GM23248 (cell line): ENCODE measurements around the gene MTHFR. TPM values are rescaled to one million over a fixed set of nuclear protein-coding genes. Genes with fewer than 3 reads are reported as not detected.

Experiments used
- DNase-seq: peaks from one replicate; pipeline ENCODE4 v3.0.0-alpha.2; 2015
- H2AFZ ChIP-seq: fragments of 200-600 bp; sonication (generic); 2 replicates; pipeline ENCODE4 v1.6.1; 2016; ENCODE audit warnings: antibody characterized with exemption
- H3F3A ChIP-seq: fragments of 200-600 bp; sonication (generic); 2 replicates; pipeline ENCODE4 v1.6.1; 2016; ENCODE audit warnings: mild to moderate bottlenecking, antibody characterized with exemption, mixed run types; ENCODE audit not compliant: insufficient read depth
- H3K27ac ChIP-seq: fragments of 200-600 bp; sonication (generic); 2 replicates; pipeline ENCODE4 v1.5.1; 2016; ENCODE audit warnings: mild to moderate bottlenecking
- H3K27me3 ChIP-seq: fragments of 200-600 bp; sonication (generic); replicated peaks from 2 replicates; pipeline ENCODE4 v1.6.1; 2016; ENCODE audit warnings: mild to moderate bottlenecking; ENCODE audit not compliant: insufficient read depth
- H3K36me3 ChIP-seq: fragments of 200-600 bp; sonication (generic); 2 replicates; pipeline ENCODE4 v1.6.1; 2016; ENCODE audit warnings: low read depth, mild to moderate bottlenecking
- H3K4me1 ChIP-seq: fragments of 200-600 bp; sonication (generic); 2 replicates; pipeline ENCODE4 v1.6.1; 2016; ENCODE audit warnings: mild to moderate bottlenecking; ENCODE audit not compliant: insufficient read depth
- H3K4me2 ChIP-seq: fragments of 200-600 bp; sonication (generic); one replicate; pipeline ENCODE4 v1.6.1; 2016; ENCODE audit warnings: mild to moderate bottlenecking; ENCODE audit not compliant: unreplicated experiment
- H3K4me3 ChIP-seq: fragments of 200-600 bp; sonication (generic); 2 replicates; pipeline ENCODE4 v1.5.1; 2016; ENCODE audit warnings: mild to moderate bottlenecking
- H3K79me2 ChIP-seq: fragments of 200-600 bp; sonication (generic); 2 replicates; pipeline ENCODE4 v1.6.1; 2016; ENCODE audit warnings: mild to moderate bottlenecking; ENCODE audit not compliant: insufficient read depth
- H3K9ac ChIP-seq: fragments of 200-600 bp; sonication (generic); 2 replicates; pipeline ENCODE4 v1.6.1; 2016; ENCODE audit warnings: mild to moderate bottlenecking
- H3K9me2 ChIP-seq: fragments of 200-600 bp; sonication (generic); 2 replicates; pipeline ENCODE4 v1.6.1; 2016; ENCODE audit warnings: mixed run types, mild to moderate bottlenecking, moderate library complexity; ENCODE audit not compliant: insufficient read depth
- H3K9me3 ChIP-seq: fragments of 200-600 bp; sonication (generic); one replicate; pipeline ENCODE4 v1.6.1; 2017; ENCODE audit warnings: low read depth
- H4K20me1 ChIP-seq: fragments of 200-600 bp; sonication (generic); 2 replicates; pipeline ENCODE4 v1.6.0; 2016; ENCODE audit not compliant: insufficient read depth
- EZH2 ChIP-seq: fragments of 200-600 bp; sonication (generic); IDR thresholded peaks from 2 replicates; pipeline ENCODE4 v1.6.1; 2018; ENCODE audit warnings: antibody characterized with exemption, mild to moderate bottlenecking; ENCODE audit not compliant: insufficient read depth, poor library complexity, severe bottlenecking
- EZH2phosphoT487 ChIP-seq: fragments of 200-600 bp; sonication (generic); IDR thresholded peaks from 2 replicates; pipeline ENCODE4 v1.6.1; 2018; ENCODE audit warnings: antibody characterized with exemption, moderate library complexity, mild to moderate bottlenecking, low read depth; ENCODE audit not compliant: insufficient read depth
- WGBS, 2 experiments: methylation state at CpG; one replicate each; pipeline ENCODE4 v1.1.6; 2015 to 2017; ENCODE audit warnings: low lambda C conversion rate in 2 of 2, low coverage in 1 of 2; ENCODE audit errors: missing lambda C conversion rate in 2 of 2; 5-methylcytosine and 5-hydroxymethylcytosine counted together
- in situ Hi-C: fragments of 300-500 bp; cut with MboI; formaldehyde crosslinking; loops from 2 replicates; pipeline ENCODE4 v1.15.0; 2020
- polyA plus RNA-seq: library from polyadenylated mRNA; unstranded; fragments of >200 nt; fragmentation: Nextera tagmentation; extraction: Ambion mirVana; gene quantifications from 2 replicates; pipeline ENCODE4 v1.2.1, GENCODE V29; 2016
- total RNA-seq: library from RNA; depleted of rRNA; stranded (reverse); fragments of >200 nt; shearing (Covaris generic); gene quantifications from 2 replicates; pipeline ENCODE4 v1.2.3, GENCODE V29; 2014; rRNA removed

The MTHFR gene
- total RNA-seq (6.6 and 16.1 TPM in 2 replicates), polyA plus RNA-seq (5.1 and 6.5 TPM in 2 replicates)

DNA sequence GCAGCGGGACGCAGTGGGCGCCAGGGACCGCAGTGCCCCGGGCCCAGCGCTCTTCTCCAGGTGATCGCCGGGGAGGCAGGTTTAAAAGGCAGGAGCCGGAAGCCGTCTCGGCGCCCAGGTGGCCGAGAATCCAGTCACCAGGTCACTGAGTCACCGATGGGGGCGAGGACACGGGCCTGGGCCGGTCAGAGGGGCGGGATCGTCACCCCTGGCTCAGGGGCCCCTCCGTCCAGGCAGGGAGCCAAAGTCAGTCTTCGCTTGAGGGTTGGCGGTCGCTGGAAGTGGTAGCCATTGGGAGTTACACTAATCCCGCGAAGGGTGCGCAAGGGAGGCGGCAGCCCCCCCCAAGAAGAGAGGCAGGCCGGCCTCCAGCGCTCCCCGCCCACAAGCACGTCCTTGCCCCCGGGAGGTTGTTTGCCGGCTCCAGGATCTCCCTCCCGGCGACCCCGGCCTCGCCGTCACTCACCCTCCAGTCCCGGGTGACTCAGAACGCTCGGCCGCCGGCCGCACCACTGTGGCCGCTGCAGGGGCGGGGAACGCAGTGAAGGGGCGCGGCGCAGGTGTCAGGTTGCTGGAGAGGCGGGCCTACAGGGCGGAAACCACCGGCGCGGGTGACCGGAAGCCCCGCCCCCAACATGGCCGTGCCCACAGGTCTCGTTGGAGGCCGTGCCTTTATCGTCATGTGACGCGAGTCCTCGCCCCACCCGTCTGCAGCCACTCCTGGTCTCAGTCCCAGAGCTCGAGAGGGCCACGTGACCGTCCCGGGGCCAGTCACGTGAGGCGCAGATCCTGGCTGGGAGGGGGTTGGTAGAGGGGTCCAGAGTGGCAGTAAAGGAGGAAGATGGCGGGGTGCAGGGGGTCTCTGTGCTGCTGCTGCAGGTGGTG is at the start of gene MTHFR, which contains the start of gene CLCN6:
Gene MTHFR (minus strand): TSS at position 543 of the 885 bp plus-strand sequence. CDS start 2,848 bp downstream, outside the sequence.
Gene CLCN6 (plus strand): TSS at position 770 of the 885 bp plus-strand sequence. CDS start 72 bp downstream, at position 842.
- no peaks in the 10 kb centered on the region for H3K9me3 ChIP-seq
- peak within 1 kb of the TSS; percentile 84 for H3K4me3 ChIP-seq
- H3K4me2 ChIP-seq: peak within 1 kb of the TSS; percentile 97
- H3K27me3 ChIP-seq: no peaks in the 10 kb centered on the region
- no peaks in the 10 kb centered on the region for H3K9me2 ChIP-seq
- TF ChIP-seq EZH2: no peak
- TF ChIP-seq EZH2phosphoT487: no peak
- peak; percentile 100 for DNase-seq
- WGBS, 2 experiments: 0 to 1% methylated on average over 62 to 66 of the region's 72 CpGs
- H3K36me3 ChIP-seq: peaks cover 6% of the 10 kb centered on the region; the same call in 1 of the 2 replicates
- peak within 1 kb of the TSS; percentile 79 for H3K27ac ChIP-seq
- in situ Hi-C loops: no loop called here
- peaks cover 26% of the 10 kb centered on the region for H3F3A ChIP-seq
- peaks cover 28% of the 10 kb centered on the region for H3K4me1 ChIP-seq
- peak within 1 kb of the TSS; percentile 91 for H3K9ac ChIP-seq
- peaks cover 62% of the 10 kb centered on the region for H3K79me2 ChIP-seq
- H2AFZ ChIP-seq: peak within 1 kb of the TSS; percentile 82
- no peaks in the 10 kb centered on the region for H4K20me1 ChIP-seq

GRCh38 chr1:11855430-11855829 is 49.7 kb upstream of the MTHFR start:
- Histone ChIP-seq H3K27me3 (peaks cover 37% of the 10 kb centered on the region), H4K20me1 (no peaks in the 10 kb centered on the region), H3K9me2 (no peaks in the 10 kb centered on the region), H3K36me3 (no peaks in the 10 kb centered on the region), H3F3A (no peaks in the 10 kb centered on the region), H3K9ac (no peak overlapping the region), H3K9me3 (no peaks in the 10 kb centered on the region), H3K27ac (no peak overlapping the region), H3K79me2 (no peaks in the 10 kb centered on the region), H2AFZ (no peak overlapping the region), H3K4me1 (no peaks in the 10 kb centered on the region), H3K4me3 (no peak overlapping the region), H3K4me2 (no peak overlapping the region)
- TF ChIP-seq EZH2phosphoT487 (no peak), EZH2 (no peak)
- WGBS, 2 experiments: 66 to 67% methylated on average over 8 of the region's 8 CpGs
- in situ Hi-C loops: no loop called here
- DNase-seq: no peak

- H3K36me3 ChIP-seq: no peaks in the 10 kb centered on the region
- H3K79me2 ChIP-seq: no peaks in the 10 kb centered on the region
- peaks cover 37% of the 10 kb centered on the region for H3K27me3 ChIP-seq
- 27 to 31% methylated on average over 8 of the region's 8 CpGs for WGBS, 2 experiments
- H3K4me2 ChIP-seq: no peak overlapping the region
- H3K4me3 ChIP-seq: no peak overlapping the region
- H2AFZ ChIP-seq: no peak overlapping the region
- TF ChIP-seq EZH2phosphoT487: no peak
- no peak for DNase-seq
- in situ Hi-C loops: no loop called here
- no peaks in the 10 kb centered on the region for H3K9me2 ChIP-seq
- no peak overlapping the region for H3K9ac ChIP-seq
- H3K9me3 ChIP-seq: no peaks in the 10 kb centered on the region
- H4K20me1 ChIP-seq: no peaks in the 10 kb centered on the region
- H3F3A ChIP-seq: no peaks in the 10 kb centered on the region
- no peak overlapping the region for H3K27ac ChIP-seq
- H3K4me1 ChIP-seq: no peaks in the 10 kb centered on the region
Observed at GRCh38 chr1:11854519-11854918, 48.8 kb upstream of the MTHFR start.

DNA sequence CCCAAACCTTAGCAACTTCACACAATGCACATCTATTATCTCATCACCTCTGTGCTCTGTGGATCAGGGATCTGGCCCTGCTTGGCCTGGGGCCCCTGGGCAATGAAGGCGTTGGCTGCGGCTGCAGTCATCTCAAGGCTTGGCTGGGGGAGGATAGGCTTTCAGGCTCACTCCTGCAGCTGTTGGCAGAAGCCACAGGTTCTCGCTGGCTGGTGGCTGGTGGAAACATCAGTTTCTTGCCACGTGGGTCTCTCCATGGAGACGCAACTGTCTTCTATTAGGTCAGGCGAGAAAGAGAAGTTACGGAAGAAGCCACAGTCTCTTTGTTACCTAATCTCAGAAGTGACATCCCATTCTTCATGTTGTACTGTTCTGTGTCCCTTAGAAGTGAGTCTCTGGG is 45.4 kb upstream of the MTHFR start:
- Histone ChIP-seq H2AFZ (no peak overlapping the region), H4K20me1 (no peaks in the 10 kb centered on the region), H3K4me3 (no peak overlapping the region), H3K79me2 (no peaks in the 10 kb centered on the region), H3K9ac (no peak overlapping the region), H3F3A (no peaks in the 10 kb centered on the region), H3K36me3 (no peaks in the 10 kb centered on the region), H3K9me3 (no peaks in the 10 kb centered on the region), H3K4me2 (no peak overlapping the region), H3K27ac (no peak overlapping the region), H3K4me1 (no peaks in the 10 kb centered on the region), H3K9me2 (no peaks in the 10 kb centered on the region), H3K27me3 (peaks cover 5% of the 10 kb centered on the region)
- DNase-seq: peak; percentile 15
- TF ChIP-seq EZH2 (no peak), EZH2phosphoT487 (no peak)
- in situ Hi-C loops: no loop called here
- WGBS, 2 experiments: 4 to 6% methylated on average over 7 of the region's 7 CpGs
